Thyroid gland (tissue), 4 donors: ENCODE measurements around the gene VENTX. TPM values are rescaled to one million over a fixed set of nuclear protein-coding genes. Genes with fewer than 3 reads are reported as not detected.

Experiments
- DNase-seq, 2 donors: peaks; one replicate each; pipeline ENCODE4 v3.0.0-alpha.2; 2019
- H3K27ac ChIP-seq, 3 donors: fragments of 200-600 bp; sonication (generic); 1 replicate in 2 of 3; 2 replicates in 1 of 3; pipeline ENCODE4 v1.5.1; 2016 to 2019; ENCODE audit warnings: mild to moderate bottlenecking in 1 of 3, moderate library complexity in 1 of 3
- H3K27me3 ChIP-seq: fragments of 200-600 bp; sonication (generic); one replicate; pipeline ENCODE4 v1.5.1; 2019
- H3K36me3 ChIP-seq, 2 donors: fragments of 200-600 bp; sonication (generic); one replicate each; pipeline ENCODE4 v1.5.1; 2016 to 2019
- H3K4me1 ChIP-seq, 2 donors: fragments of 200-600 bp; sonication (generic); one replicate each; pipeline ENCODE4 v1.5.1; 2017 to 2019
- H3K4me3 ChIP-seq, 3 donors: fragments of 200-600 bp; sonication (generic); replicated peaks in 1 of 3; 1 replicate in 2 of 3; 2 replicates in 1 of 3; pipeline ENCODE4 v1.5.1; 2016; ENCODE audit warnings: mild to moderate bottlenecking in 1 of 3
- H3K9me3 ChIP-seq: fragments of 200-600 bp; sonication (generic); one replicate; pipeline ENCODE4 v1.5.1; 2017
- POLR2A ChIP-seq, 2 donors: fragments of 450-650 bp; IDR thresholded peaks; one replicate each; pipeline ENCODE4 v1.6.1; 2017; ENCODE audit warnings: antibody characterized with exemption in 2 of 2, mild to moderate bottlenecking in 2 of 2, moderate library complexity in 1 of 2
- WGBS, 2 donors: methylation state at CpG; one replicate each; pipeline ENCODE4 v1.1.5; 2017; 5-methylcytosine and 5-hydroxymethylcytosine counted together
- intact Hi-C: fragments of 100-400 bp; cut with DNase I; formaldehyde crosslinking; loops from one replicate; pipeline ENCODE4 v1.15.1; 2023
- total RNA-seq, 4 donors: library from RNA; depleted of rRNA; stranded (reverse); fragments of >200 nt; gene quantifications; one replicate each; pipeline ENCODE4 v1.2.3, GENCODE V29; 2016
- TF ChIP-seq, protein P1 (sequence below), 6 experiments: fragments of 200-600 bp in 3 of 6; fragments of 450-650 bp in 3 of 6; sonication (generic) in 3 of 6; IDR thresholded peaks; one replicate each; pipeline ENCODE4 v1.5.1; 2016 to 2019; ENCODE audit warnings: antibody characterized with exemption in 6 of 6, mild to moderate bottlenecking in 2 of 6, inconsistent platforms in 1 of 6, moderate library complexity in 1 of 6

Gene VENTX
- total RNA-seq, 4 donors from 2014 or later: 0.40 to 1.3 (median 0.63) TPM; not detected in 1

DNA sequence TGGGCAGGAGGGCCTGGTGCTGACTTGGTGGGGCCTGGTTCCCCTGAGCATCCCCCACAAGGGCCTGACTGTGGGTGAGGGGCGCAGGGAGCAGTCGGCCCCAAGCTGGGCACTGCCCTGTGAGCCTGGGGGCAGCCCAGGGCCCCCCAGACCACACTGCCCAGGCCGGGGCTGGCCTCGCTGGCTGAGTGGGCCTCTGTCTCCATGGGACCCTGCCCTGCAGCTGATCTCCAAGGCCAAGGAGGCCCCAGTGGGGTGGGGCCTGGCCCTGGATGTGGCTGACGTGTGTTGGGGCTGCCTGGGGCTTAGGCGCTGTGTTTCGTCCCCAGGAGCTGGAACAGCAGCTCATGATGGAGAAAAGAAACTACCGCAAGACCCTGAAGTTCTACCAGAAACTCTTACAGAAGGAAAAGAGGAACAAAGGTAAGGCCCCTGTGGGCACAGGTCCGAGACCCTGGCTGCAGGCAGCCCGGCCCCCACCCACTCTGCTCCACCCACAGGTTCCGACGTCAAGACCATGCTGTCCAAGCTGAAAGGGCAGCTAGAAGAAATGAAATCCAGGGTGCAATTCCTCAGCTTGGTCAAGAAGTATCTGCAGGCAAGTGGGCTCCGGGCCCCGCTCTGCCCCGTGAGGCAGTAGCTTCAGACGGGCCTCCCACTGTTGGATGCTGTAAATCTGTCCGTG is 31.2 kb upstream of the VENTX start:
- Histone ChIP-seq H3K27me3 (no peaks in the 10 kb centered on the region), H3K4me3 (no peak overlapping the region), H3K9me3 (no peaks in the 10 kb centered on the region), H3K4me1 (no peaks in the 10 kb centered on the region), H3K36me3 (no peaks in the 10 kb centered on the region), H3K27ac (no peak overlapping the region)
- 90 to 92% methylated on average over 9 to 12 of the region's 17 CpGs for WGBS, 2 donors
- no peak for TF ChIP-seq POLR2A (IDR thresholded peaks at IDR 0.05)
- TF ChIP-seq, protein P1, sequence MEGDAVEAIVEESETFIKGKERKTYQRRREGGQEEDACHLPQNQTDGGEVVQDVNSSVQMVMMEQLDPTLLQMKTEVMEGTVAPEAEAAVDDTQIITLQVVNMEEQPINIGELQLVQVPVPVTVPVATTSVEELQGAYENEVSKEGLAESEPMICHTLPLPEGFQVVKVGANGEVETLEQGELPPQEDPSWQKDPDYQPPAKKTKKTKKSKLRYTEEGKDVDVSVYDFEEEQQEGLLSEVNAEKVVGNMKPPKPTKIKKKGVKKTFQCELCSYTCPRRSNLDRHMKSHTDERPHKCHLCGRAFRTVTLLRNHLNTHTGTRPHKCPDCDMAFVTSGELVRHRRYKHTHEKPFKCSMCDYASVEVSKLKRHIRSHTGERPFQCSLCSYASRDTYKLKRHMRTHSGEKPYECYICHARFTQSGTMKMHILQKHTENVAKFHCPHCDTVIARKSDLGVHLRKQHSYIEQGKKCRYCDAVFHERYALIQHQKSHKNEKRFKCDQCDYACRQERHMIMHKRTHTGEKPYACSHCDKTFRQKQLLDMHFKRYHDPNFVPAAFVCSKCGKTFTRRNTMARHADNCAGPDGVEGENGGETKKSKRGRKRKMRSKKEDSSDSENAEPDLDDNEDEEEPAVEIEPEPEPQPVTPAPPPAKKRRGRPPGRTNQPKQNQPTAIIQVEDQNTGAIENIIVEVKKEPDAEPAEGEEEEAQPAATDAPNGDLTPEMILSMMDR (IDR thresholded peaks at IDR 0.05): no peak
- DNase-seq: no peak
- intact Hi-C loops: no loop called here

GRCh38 chr10:133207041-133207600 is 30.5 kb upstream of the VENTX start:
- TF ChIP-seq, protein P1 (IDR thresholded peaks at IDR 0.05): no peak
- no peak for TF ChIP-seq POLR2A (IDR thresholded peaks at IDR 0.05)
- Histone ChIP-seq H3K27me3 (no peaks in the 10 kb centered on the region), H3K9me3 (no peaks in the 10 kb centered on the region), H3K27ac (no peak overlapping the region), H3K36me3 (no peaks in the 10 kb centered on the region), H3K4me3 (no peak overlapping the region), H3K4me1 (no peaks in the 10 kb centered on the region)
- intact Hi-C loops: no loop called here
- no peak for DNase-seq
- 83 to 85% methylated on average over 22 to 28 of the region's 36 CpGs for WGBS, 2 donors

GRCh38 chr10:133207627-133208026 is 30.0 kb upstream of the VENTX start:
- Histone ChIP-seq H3K27me3 (no peaks in the 10 kb centered on the region), H3K9me3 (no peaks in the 10 kb centered on the region), H3K27ac (no peak overlapping the region), H3K4me3 (no peak overlapping the region), H3K4me1 (no peaks in the 10 kb centered on the region), H3K36me3 (no peaks in the 10 kb centered on the region)
- WGBS, 2 donors: 63 to 71% methylated on average over 7 to 15 of the region's 17 CpGs
- intact Hi-C loops: no loop called here
- TF ChIP-seq, protein P1 (IDR thresholded peaks at IDR 0.05): no peak
- no peak for TF ChIP-seq POLR2A (IDR thresholded peaks at IDR 0.05)
- DNase-seq: no peak

- Histone ChIP-seq H3K4me3 (no peak overlapping the region), H3K27me3 (no peaks in the 10 kb centered on the region), H3K27ac (no peak overlapping the region), H3K36me3 (no peaks in the 10 kb centered on the region), H3K9me3 (no peaks in the 10 kb centered on the region), H3K4me1 (no peaks in the 10 kb centered on the region)
- 96 to 98% methylated on average over 10 to 11 of the region's 18 CpGs for WGBS, 2 donors
- TF ChIP-seq, protein P1 (IDR thresholded peaks at IDR 0.05): no peak
- no peak for TF ChIP-seq POLR2A (IDR thresholded peaks at IDR 0.05)
- intact Hi-C loops: no loop called here
- no peak for DNase-seq
Measured at GRCh38 chr10:133208466-133208865, 29.2 kb upstream of the VENTX start.

DNA sequence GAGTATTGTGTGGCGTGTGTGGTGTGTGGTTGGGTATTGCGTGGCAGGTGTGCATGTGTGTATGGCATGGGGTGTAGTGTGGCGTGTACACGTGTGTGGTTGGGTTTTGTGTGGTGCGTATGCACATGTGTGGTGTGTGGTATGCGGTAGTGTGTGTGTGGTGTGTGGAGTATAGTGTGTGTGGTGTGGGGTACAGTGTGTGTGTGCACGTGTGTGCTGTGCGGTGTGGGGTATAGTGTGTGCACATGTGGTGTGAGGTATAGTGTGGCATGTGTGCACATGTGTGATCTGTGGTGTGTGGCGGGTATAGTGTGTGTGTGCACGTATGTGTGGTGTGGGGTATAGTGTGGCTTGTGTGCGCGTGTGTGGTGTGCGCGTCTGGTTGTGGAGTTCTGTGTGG is 28.5 kb upstream of the VENTX start:
- Histone ChIP-seq H3K4me1 (no peaks in the 10 kb centered on the region), H3K27ac (no peak overlapping the region), H3K27me3 (no peaks in the 10 kb centered on the region), H3K36me3 (no peaks in the 10 kb centered on the region), H3K9me3 (no peaks in the 10 kb centered on the region), H3K4me3 (no peak overlapping the region)
- intact Hi-C loops: no loop called here
- WGBS, 2 donors: 96% methylated on average over 14 of the region's 14 CpGs
- TF ChIP-seq, protein P1 (IDR thresholded peaks at IDR 0.05): no peak
- TF ChIP-seq POLR2A (IDR thresholded peaks at IDR 0.05): no peak
- no peak for DNase-seq
